GM19043 (cell line): ENCODE results near the gene TOR1AIP1.
"Not testable (repeated sequence)": the region's sequence is repeated elsewhere in the genome, so short reads cannot be mapped to it uniquely, and the experiment has no call there.

Experiments used
- ATAC-seq: cut with Tn5 transposase; IDR thresholded peaks from one replicate; pipeline ENCODE4 v1.9.1; 2021; ENCODE audit warnings: low read depth; ENCODE audit not compliant: unreplicated experiment

TOR1AIP1 gene, protein sequence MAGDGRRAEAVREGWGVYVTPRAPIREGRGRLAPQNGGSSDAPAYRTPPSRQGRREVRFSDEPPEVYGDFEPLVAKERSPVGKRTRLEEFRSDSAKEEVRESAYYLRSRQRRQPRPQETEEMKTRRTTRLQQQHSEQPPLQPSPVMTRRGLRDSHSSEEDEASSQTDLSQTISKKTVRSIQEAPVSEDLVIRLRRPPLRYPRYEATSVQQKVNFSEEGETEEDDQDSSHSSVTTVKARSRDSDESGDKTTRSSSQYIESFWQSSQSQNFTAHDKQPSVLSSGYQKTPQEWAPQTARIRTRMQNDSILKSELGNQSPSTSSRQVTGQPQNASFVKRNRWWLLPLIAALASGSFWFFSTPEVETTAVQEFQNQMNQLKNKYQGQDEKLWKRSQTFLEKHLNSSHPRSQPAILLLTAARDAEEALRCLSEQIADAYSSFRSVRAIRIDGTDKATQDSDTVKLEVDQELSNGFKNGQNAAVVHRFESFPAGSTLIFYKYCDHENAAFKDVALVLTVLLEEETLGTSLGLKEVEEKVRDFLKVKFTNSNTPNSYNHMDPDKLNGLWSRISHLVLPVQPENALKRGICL

DNA sequence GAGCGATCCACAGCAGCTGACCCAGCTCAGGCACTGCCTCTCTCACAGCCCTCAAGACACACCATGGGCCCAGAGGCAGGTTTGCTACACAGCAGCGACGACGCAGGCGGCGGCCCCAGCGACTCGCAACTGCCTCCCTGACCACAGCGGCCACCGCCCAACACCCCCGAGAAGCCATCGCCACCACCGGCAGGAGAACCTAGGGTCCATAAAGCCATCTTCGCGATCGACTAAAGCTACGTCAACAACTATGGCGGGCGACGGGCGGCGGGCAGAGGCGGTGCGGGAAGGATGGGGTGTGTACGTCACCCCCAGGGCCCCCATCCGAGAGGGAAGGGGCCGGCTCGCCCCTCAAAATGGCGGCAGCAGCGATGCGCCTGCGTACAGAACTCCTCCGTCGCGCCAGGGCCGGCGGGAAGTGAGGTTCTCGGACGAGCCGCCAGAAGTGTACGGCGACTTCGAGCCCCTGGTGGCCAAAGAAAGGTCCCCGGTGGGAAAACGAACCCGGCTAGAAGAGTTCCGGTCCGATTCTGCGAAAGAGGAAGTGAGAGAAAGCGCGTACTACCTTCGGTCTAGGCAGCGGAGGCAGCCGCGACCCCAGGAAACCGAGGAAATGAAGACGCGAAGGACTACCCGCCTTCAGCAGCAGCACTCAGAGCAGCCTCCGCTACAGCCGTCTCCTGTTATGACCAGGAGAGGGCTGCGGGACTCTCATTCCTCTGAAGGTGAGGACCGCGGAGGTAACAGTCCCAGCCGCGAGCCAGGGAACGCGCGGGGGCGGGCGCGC lies at the start of gene TOR1AIP1:
TSS of gene TOR1AIP1 (plus strand) at position 33 of the 787 bp plus-strand sequence. CDS start at position 251, 218 bp downstream.
- peak; percentile 60 for ATAC-seq

DNA sequence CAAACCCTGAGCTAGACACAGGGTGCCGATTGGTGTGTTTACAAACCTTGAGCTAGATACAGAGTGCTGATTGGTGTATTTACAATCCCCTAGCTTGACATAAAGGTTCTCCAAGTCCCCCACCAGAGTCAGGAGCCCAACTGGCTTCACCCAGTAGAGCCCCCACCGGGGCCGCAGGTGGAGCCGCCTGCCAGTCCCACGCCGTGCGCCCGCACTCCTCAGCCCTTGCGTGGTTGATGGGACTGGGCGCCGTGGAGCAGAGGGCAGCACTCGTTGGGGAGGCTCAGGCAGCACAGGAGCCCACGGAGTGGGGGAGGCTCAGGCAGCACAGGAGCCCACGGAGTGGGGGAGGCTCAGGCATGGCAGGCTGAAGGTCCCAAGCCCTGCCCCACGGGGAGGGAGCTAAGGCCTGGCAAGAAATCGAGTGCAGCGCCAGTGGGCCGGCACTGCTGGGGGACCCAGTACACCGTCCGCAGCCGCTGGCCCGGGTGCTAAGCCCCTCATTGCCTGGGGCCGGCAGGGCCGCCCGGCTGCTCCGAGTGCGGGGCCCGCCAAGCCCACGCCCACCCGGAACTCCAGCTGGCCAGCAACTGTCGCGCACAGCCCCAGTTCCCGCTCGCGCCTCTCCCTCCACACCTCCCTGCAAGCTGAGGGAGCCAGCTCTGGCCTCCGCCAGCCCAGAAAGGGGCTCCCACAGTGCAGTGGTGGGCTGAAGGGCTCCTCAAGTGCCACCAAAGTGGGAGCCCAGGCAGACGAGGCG lies 45.2 kb upstream of the TOR1AIP1 start:
- not testable (repeated sequence) for ATAC-seq

DNA sequence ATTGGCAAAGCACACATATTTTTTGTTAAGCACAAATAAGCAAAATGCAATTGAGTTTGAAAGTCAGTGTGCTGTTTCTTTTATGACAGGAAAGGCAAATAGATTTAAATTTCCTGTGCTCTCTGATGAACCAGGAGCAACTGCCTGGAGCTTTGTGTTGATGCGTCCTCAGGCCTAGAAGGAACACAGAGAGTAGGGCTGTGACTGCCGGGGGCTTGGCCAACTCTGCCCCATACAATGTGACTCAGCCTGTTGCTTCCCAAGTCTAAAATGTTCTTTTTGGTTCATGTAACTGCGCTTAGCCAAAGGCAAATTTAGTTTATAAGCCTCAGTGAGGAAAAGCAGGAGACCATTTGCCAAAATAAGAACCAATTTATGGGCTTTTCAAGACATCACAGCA lies 42.0 kb upstream of the TOR1AIP1 start:
- ATAC-seq = no peak

DNA sequence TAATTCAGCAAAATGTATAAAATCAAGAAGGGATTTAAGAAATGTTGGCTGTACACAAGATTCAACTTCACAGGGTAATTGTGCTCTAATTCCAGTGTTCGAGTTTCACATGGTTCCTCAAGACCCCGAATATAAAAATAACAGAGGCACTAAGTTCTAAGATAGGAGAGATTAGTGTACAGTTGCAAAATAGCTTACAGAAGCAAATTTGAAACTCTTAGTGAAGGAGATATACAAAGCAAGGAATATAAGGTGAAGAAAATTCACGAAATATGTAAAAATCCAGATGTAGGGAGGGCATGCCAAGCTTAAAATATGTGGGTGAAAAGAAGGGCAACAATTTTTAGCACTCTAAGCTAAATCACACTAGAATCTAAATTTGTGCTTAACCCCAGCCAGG lies 33.9 kb upstream of the TOR1AIP1 start:
- ATAC-seq = no peak

DNA sequence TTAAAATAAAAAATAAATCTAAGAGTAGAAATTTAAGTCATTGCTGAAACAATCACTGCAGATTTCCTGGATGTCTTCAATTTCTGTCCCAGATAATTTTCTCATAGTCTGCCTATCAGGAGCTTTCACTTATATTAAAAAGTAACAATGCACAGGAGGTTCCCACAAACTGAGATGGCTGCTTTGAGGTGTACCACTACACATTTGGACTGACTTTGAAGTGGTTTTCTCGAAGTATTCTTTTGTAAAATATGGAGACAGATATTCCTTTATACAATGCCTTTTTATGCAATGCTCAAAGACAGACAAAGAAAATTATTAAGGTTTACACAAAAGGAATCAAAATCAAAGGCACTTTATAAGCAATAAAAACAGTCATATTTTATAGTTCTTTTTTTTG lies 29.0 kb upstream of the TOR1AIP1 start:
- no peak for ATAC-seq

DNA sequence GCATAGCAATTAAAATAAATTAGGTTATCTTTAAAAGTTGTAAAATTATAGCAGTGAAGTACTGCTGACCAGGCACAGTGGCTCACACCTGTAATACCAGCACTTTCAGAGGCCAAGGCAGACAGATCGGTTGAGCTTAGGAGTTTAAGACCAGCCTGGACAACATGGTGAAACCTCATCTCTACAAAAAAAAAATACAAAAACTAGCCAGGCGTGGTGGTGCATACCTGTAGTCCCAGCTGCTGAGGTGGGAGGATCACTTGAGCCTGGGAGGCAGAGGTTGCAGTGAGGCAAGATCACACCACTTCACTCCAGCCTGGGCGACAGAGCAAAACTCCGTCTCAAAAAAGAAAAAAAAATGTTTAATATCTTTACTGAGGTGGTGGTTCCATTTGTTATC lies 26.3 kb upstream of the TOR1AIP1 start:
- not testable (repeated sequence) for ATAC-seq

DNA sequence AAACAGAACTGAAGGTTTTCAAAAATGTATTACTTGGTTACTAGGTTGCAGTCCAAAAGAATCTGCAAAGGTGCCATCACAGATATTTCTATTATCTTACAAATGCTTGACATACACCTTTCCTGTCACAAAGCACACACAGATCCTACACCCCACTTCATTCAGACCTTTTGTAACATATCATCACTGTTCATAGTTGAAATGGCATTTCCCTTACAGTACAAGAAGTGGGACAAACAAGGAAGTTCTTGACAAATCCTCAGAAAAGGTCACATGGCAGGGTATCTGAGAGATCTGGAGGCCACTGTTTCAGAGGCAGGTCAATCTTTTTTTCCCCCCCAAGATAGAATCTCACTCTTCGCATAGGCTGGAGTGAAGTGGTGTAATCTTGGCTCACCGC lies 25.8 kb upstream of the TOR1AIP1 start:
- no peak for ATAC-seq

DNA sequence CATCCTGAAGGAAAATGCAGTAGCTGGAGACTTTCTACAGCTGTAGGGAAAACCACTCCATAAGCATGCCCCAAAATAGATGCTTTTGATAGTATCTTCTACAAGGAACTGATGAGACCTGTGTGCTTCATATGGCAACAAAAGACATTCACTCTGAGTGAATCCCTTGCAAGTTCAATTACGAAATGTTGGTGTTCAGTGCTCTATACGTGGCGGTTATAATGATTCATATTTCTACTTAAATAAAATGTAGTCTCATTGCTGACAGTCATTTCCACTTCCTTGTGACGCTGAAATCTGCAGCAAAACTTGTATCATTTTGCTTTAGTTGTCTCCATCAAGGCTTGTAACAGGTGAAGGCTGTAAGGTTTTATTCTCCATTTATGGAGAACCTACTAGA lies 25.1 kb upstream of the TOR1AIP1 start:
- ATAC-seq = no peak

DNA sequence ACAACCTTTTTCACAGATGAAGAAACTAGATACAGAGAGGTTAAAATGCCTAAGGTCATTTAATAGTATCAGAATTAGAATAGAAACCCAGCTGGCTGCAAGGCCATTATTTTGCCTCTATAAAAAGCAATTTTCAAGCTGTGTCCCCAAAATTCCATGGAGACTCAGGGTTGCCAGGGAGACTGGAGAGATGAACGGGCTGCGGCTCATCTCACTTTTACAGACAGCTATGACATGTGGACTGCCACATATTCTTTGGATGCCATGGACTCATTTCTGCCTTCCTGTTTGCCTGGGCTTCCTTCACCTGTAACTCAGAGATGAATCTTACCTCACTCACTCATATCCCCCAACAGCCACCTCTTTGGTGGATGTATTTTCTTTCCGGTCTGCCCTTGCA lies 21.4 kb upstream of the TOR1AIP1 start:
- no peak for ATAC-seq

DNA sequence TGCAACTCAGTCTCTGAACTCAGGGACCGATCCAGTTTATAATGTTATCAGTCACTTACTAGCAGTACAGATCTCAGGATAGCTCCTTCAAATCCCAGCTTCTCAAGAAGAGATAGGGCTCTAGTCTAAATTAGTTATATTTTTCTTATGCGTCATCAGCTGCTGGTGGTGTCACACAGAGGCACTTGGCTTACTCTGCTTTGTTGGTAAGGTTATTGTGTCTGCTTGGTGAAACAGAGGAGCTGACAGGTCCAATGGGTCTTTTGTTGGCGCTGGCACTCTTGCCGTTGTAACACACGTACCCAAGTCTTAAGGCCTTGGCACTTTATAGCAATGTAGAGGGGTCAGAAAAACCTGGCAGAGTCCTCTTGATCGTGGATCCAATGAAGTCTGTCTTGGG lies 16.7 kb upstream of the TOR1AIP1 start:
- no peak for ATAC-seq

DNA sequence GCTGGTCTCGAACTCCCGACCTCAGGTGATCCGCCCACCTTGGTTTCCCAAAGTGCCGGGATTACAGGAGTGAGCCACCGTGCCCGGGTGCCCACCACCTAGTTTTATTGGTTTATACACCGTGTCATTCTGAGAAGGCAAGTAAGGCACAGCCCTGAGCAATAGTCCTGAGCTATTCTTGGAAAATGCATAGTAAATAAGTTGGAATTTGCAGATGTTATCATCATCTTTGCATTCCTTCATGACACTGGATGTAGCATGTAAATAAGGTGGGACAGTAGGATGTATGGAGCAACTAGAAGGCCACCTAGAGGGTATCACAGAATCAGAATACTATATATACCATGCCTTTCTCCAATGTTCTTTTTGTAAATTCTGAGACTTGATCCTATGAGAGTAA lies 15.5 kb upstream of the TOR1AIP1 start:
- no peak for ATAC-seq

DNA sequence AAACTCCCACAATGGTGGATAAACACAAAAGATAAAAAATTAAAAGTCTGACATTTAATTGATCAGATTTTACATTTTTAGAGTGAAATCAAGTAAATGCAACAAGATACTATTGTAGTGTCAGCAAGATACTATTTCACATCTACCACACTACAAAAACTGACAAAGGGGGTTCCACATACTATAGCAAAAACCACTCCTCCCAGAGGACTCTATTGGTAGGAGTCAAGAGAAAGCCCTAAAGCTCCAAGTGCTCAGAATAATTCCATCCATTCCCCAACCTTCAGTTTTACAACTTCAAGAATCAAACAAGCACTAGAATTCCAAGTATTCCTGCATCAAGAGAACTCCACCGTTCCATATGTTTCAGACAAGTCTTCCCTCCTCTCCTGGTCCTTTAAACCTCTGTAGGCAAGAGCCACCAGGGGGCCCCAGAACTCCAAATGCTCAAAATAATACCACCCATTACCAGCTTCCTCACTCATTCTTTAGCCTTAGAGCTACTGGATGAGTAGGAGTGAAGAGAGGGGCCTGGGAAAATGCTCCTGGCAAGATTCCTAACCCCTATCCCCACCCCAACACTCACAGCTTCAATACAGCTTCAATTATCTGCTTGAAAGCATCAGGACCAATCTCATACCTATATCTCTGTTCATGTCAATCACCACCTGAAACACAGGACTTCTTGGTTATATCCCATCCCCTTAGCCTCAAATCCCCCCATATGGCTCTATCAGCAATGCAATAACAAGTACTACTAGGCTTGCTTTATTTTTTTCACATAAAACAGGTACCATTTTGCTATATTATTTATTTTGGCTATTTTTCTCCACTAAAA lies 14.4 kb upstream of the TOR1AIP1 start:
- ATAC-seq = no peak

DNA sequence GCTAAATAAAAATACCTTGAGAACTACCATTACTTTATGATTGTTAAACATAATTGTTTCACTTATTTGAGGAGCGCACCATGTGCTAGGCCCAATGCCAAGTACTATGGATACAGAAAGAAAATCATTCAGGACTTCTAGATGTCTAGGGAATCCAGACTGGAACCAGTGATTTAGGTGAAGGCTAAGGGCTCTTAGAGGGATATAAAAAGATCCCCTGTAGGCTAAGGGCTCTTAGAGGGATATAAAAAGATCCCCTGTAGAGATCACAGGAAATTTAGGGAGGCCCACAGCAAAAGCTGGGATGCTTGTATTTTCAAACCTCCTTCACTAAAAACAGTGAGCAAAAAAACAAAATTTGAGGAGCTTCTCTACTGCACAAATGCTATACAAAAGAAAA lies 11.2 kb upstream of the TOR1AIP1 start:
- no peak for ATAC-seq

DNA sequence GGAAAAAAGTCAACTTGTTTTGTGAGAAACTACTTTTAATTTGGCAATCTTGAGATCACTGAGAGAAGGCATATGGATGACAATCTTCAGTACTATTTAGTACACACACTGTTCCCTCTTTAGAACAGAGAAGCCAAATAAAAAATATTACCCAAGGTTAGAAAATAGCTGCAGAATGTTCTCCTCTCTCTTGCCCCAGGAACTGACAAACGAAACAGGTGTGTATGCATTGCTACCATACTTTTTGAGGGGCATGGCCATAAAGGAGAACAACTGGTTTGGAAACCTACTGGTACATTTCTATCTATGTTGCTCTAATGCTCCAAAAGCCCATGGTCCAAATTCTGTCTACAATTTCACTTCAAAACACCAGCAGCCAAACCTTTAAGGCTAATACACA lies 10.1 kb upstream of the TOR1AIP1 start:
- no peak for ATAC-seq

DNA sequence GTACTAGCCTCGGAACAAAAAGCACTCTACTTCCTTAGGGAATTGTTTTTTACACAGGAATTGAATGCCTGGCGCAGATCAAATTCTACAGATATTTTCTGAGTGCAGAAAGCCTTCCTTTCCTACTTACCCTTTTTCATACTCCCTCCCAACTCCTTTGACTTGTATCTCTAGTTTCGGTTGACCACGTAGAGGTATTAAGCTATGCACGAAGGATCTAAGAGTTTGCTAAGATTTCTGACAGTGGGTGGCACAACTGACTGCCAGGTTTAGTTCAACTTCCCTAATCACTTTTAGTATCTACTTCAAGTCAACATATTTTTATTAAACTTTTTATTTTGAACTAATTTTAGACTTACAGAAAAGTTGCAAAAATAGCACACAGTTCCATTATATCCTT lies 9.5 kb upstream of the TOR1AIP1 start:
- ATAC-seq = no peak

DNA sequence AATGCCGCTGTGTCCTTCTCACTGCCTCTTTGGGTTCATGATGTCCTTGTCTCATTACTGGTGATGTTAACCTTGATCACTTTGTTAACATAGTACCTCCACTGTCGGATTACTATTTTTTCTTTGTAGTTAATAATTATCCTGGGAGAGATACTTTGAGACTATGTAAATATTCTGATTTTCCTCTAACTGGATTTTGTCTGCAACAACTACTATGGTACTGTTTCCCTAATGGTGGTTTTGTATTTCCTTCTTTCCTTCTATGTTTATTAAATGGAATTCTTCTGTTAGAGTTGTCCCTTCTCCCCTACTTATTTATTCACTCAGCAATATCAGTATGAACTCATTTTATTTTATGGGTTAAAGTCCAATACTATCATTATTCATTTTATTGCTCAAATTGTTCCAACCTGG lies 8.6 kb upstream of the TOR1AIP1 start:
- ATAC-seq = no peak

DNA sequence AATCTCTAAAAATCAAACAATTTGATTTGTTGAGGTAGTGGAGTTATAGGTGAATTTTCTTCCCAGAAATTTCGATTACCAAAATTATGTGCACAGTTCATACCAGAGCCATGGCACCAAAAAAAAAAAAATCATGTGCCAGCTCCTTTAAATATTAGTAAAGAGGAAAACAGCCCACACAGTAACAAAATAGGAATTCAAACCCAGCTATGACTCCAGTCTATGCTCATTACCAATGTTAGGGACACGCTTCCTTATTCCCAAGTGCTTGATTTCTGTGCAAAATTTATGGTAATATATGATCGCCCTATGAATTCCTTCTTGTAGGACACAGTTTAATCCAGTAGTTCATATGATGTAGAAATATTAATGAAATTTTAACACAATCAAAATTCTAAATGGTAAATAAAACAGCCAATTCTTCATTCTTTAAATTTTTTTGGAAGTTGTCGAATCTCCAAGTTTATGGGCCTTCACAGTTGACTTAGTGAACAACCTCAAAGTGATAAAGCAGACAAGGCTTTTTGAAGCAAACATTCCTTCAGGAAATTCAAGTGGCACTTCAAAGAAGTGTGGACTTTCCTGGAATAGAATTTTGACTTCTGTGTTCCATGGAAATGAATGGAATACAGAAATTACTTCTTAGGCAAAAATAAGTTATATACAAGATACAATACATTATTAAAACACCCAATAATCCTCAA lies 6.3 kb upstream of the TOR1AIP1 start:
- ATAC-seq = no peak

DNA sequence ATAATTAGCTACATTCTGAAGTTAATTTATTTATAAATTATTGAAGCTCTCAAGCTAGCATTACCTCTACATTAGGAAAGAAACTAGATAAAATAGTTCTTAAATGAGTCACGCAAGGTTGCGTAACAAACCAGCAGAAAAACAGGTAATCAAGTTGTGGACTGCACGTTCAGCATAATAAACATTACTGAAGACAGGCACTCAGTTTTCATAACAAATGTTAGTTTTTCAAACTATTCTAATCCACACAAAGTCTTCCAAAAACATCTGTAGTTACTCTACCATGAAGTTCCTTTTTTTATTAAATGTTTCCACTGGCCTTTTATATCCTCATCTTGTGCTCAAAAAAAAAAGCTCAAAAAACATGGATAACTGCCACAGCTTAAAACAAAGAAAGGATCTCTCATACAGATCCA lies 5.8 kb upstream of the TOR1AIP1 start:
- ATAC-seq = no peak

DNA sequence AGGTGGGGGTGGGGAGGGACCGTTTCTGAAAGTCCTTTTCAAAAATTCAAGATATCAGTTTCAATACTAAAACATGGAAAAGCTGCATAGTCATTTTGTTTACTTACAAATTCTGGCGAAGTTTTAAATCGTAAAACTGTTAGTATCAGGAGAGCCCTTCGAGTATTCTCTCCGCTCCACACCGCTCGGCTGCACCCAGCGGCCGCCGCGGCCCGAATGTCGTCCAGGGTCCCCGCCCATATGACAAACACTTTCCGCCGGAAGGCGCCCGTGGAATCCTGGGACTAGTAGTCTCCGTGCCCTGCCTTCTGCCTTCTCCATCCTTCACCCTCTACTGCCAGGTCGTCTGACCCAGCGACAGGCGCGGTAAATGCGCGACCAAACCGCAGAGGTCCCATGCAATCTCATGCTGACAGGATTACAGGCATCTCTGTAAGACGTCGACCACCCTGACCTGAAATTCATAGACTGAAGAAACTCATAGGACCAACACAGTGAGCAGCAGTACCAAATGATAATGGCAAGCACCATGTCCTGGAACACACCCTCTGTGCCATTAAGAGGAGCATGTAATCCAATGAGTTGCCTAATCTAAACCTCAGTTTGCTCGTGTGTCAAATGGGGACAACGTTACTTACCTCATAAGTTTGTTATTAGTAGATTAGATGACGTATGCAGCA lies 4.4 kb upstream of the TOR1AIP1 start, which contains the start of gene TOR1AIP2:
TSS of gene TOR1AIP2 (minus strand) at position 218 of the 680 bp plus-strand sequence. CDS start 25,138 bp downstream, outside the sequence.
- peak; percentile 72 for ATAC-seq
